Measurements from ENCODE around the gene PROS1. TPM values are rescaled to one million over a fixed set of nuclear protein-coding genes. Genes with fewer than 3 reads are reported as not detected.

Gene PROS1
- total RNA-seq, 1 donor from 2014 or later: 24.5 TPM

DNA sequence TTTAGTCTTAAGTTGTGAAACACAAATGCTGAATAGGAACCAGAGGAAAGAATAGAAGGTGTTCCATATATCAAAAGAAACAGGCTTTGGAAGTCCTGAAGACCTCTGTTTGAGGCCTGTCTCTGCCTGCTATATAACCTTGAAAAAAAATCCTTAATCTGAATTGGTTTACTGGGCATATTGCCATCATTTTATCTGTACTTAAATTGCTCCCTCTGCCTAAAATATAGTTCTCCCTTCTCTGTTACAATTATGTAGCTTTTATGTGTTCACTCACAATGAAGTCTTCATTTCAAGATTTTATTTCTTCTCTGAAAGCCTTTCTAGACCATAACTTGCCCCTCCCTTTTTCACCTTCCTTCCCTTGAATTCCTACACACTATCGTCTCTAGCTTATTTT, 27.5 kb upstream of the PROS1 start:
- H3K27ac Mint-ChIP-seq (ENCODE audit: unreplicated experiment): no peak overlapping the region
- H3K4me1 Mint-ChIP-seq (ENCODE audit: low read depth): peaks cover 11% of the 10 kb centered on the region
- H3K36me3 Mint-ChIP-seq (ENCODE audit: low read depth): no peaks in the 10 kb centered on the region
- no peak overlapping the region for H3K4me3 Mint-ChIP-seq (ENCODE audit: unreplicated experiment)
- TF ChIP-seq, protein P1, sequence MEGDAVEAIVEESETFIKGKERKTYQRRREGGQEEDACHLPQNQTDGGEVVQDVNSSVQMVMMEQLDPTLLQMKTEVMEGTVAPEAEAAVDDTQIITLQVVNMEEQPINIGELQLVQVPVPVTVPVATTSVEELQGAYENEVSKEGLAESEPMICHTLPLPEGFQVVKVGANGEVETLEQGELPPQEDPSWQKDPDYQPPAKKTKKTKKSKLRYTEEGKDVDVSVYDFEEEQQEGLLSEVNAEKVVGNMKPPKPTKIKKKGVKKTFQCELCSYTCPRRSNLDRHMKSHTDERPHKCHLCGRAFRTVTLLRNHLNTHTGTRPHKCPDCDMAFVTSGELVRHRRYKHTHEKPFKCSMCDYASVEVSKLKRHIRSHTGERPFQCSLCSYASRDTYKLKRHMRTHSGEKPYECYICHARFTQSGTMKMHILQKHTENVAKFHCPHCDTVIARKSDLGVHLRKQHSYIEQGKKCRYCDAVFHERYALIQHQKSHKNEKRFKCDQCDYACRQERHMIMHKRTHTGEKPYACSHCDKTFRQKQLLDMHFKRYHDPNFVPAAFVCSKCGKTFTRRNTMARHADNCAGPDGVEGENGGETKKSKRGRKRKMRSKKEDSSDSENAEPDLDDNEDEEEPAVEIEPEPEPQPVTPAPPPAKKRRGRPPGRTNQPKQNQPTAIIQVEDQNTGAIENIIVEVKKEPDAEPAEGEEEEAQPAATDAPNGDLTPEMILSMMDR (IDR thresholded peaks at IDR 0.05): no peak
- no peak for DNase-seq (ENCODE audit: low spot score)
- no peaks in the 10 kb centered on the region for H3K27me3 Mint-ChIP-seq (ENCODE audit: low read depth)
- no peaks in the 10 kb centered on the region for H3K9me3 Mint-ChIP-seq (ENCODE audit: low read depth)

GRCh38 chr3:93994056-93994455, 20.4 kb upstream of the PROS1 start:
- H3K4me1 Mint-ChIP-seq (ENCODE audit: low read depth): no peaks in the 10 kb centered on the region
- no peaks in the 10 kb centered on the region for H3K27me3 Mint-ChIP-seq (ENCODE audit: low read depth)
- no peaks in the 10 kb centered on the region for H3K36me3 Mint-ChIP-seq (ENCODE audit: low read depth)
- no peaks in the 10 kb centered on the region for H3K9me3 Mint-ChIP-seq (ENCODE audit: low read depth)
- no peak for DNase-seq (ENCODE audit: low spot score)
- no peak overlapping the region for H3K4me3 Mint-ChIP-seq (ENCODE audit: unreplicated experiment)
- TF ChIP-seq, protein P1 (IDR thresholded peaks at IDR 0.05): no peak
- no peak overlapping the region for H3K27ac Mint-ChIP-seq (ENCODE audit: unreplicated experiment)

GRCh38 chr3:93992207-93992606, 18.5 kb upstream of the PROS1 start:
- Mint-ChIP-seq H3K36me3 (ENCODE audit: low read depth) (no peaks in the 10 kb centered on the region), H3K9me3 (ENCODE audit: low read depth) (no peaks in the 10 kb centered on the region), H3K27me3 (ENCODE audit: low read depth) (no peaks in the 10 kb centered on the region), H3K27ac (ENCODE audit: unreplicated experiment) (no peak overlapping the region), H3K4me3 (ENCODE audit: unreplicated experiment) (no peak overlapping the region), H3K4me1 (ENCODE audit: low read depth) (peaks cover 14% of the 10 kb centered on the region)
- TF ChIP-seq, protein P1 (IDR thresholded peaks at IDR 0.05): no peak
- DNase-seq (ENCODE audit: low spot score): no peak

- no peaks in the 10 kb centered on the region for H3K27me3 Mint-ChIP-seq (ENCODE audit: low read depth)
- no peak overlapping the region for H3K27ac Mint-ChIP-seq (ENCODE audit: unreplicated experiment)
- TF ChIP-seq, protein P1 (IDR thresholded peaks at IDR 0.05): no peak
- DNase-seq (ENCODE audit: low spot score): no peak
- H3K4me1 Mint-ChIP-seq (ENCODE audit: low read depth): peaks cover 14% of the 10 kb centered on the region
- H3K9me3 Mint-ChIP-seq (ENCODE audit: low read depth): no peaks in the 10 kb centered on the region
- no peaks in the 10 kb centered on the region for H3K36me3 Mint-ChIP-seq (ENCODE audit: low read depth)
- H3K4me3 Mint-ChIP-seq (ENCODE audit: unreplicated experiment): no peak overlapping the region
Observed at GRCh38 chr3:93991631-93992030, 17.9 kb upstream of the PROS1 start.

DNA sequence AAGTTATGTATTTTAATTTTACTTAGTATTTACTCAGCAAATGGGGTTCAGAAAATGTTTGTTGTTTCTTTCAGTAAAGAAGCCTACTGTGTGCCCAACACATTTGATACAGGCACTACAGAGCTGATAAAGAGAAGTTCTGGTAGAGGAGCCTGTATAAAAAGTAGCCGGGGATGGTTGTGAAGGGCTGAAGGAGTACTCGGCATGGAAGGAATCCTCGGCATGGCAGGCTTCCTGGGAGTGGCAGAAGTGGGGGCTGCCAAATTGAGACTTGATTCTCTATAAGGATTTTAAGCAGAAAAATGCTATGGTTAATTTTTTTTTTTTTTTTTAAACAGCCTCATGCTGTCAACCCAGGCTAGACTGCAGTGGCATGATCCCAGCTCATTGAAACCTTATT, 15.5 kb upstream of the PROS1 start:
- no peaks in the 10 kb centered on the region for H3K36me3 Mint-ChIP-seq (ENCODE audit: low read depth)
- no peaks in the 10 kb centered on the region for H3K27me3 Mint-ChIP-seq (ENCODE audit: low read depth)
- H3K4me1 Mint-ChIP-seq (ENCODE audit: low read depth): peaks cover 14% of the 10 kb centered on the region
- no peaks in the 10 kb centered on the region for H3K9me3 Mint-ChIP-seq (ENCODE audit: low read depth)
- no peak overlapping the region for H3K27ac Mint-ChIP-seq (ENCODE audit: unreplicated experiment)
- TF ChIP-seq, protein P1 (IDR thresholded peaks at IDR 0.05): no peak
- no peak for DNase-seq (ENCODE audit: low spot score)
- H3K4me3 Mint-ChIP-seq (ENCODE audit: unreplicated experiment): no peak overlapping the region
